DMS 273 (cell line): Measurements from ENCODE around the gene TOPBP1.
"Not testable (repeated sequence)": the region's sequence is repeated elsewhere in the genome, so short reads cannot be mapped to it uniquely, and the experiment has no call there.

ENCODE experiments used
- DNase-seq: peaks from one replicate; lab custom pipeline; 2025; ENCODE audit not compliant: unreplicated experiment; lab: John Stamatoyannopoulos, UW

The TOPBP1 gene

GRCh38 chr3:133661454-133662277 lies at the start of gene TOPBP1:
TOPBP1 (minus strand) TSS chr3:133661941; CDS start chr3:133661127, 814 bp downstream.
- peak; percentile 97 for DNase-seq

- no peak for DNase-seq
Measured at GRCh38 chr3:133711013-133711412, 49.3 kb upstream of the TOPBP1 start.

- DNase-seq = peak; percentile 42
Measured at GRCh38 chr3:133709139-133709750, 47.5 kb upstream of the TOPBP1 start.

- no peak for DNase-seq
Measured at GRCh38 chr3:133706033-133706432, 44.3 kb upstream of the TOPBP1 start.

- DNase-seq = no peak
Measured at GRCh38 chr3:133703915-133704314, 42.2 kb upstream of the TOPBP1 start.

GRCh38 chr3:133701435-133702358 lies 40.0 kb upstream of the TOPBP1 start:
- DNase-seq = no peak

GRCh38 chr3:133700351-133700750 lies 38.6 kb upstream of the TOPBP1 start:
- no peak for DNase-seq

GRCh38 chr3:133699903-133700302 lies 38.2 kb upstream of the TOPBP1 start:
- no peak for DNase-seq

GRCh38 chr3:133699467-133699866 lies 37.7 kb upstream of the TOPBP1 start:
- DNase-seq = no peak

GRCh38 chr3:133697960-133698359 lies 36.2 kb upstream of the TOPBP1 start:
- peak; percentile 65 for DNase-seq

GRCh38 chr3:133695560-133696171 lies 33.9 kb upstream of the TOPBP1 start:
- DNase-seq = no peak

GRCh38 chr3:133694288-133695268 lies 32.8 kb upstream of the TOPBP1 start:
- DNase-seq = no peak

GRCh38 chr3:133693821-133694220 lies 32.1 kb upstream of the TOPBP1 start:
- no peak for DNase-seq

- DNase-seq = no peak
Measured at GRCh38 chr3:133692759-133693158, 31.0 kb upstream of the TOPBP1 start.

GRCh38 chr3:133691273-133692107 lies 29.7 kb upstream of the TOPBP1 start:
- DNase-seq = no peak

- not testable (repeated sequence) for DNase-seq
Measured at GRCh38 chr3:133677993-133678392, 16.3 kb upstream of the TOPBP1 start.

GRCh38 chr3:133676336-133677118 lies 14.8 kb upstream of the TOPBP1 start:
- peak; percentile 19 for DNase-seq
